Hepatocyte (in vitro differentiated cells): Measurements from ENCODE around the gene SKAP1. TPM values are rescaled to one million over a fixed set of nuclear protein-coding genes. Genes with fewer than 3 reads are reported as not detected.

Source experiments
- DNase-seq: peaks from one replicate; pipeline ENCODE4 v3.0.0-alpha.2; 2016; ENCODE audit warnings: low spot score
- H2AFZ ChIP-seq: fragments of 200-600 bp; sonication (generic); 2 replicates; pipeline ENCODE4 v1.6.0; 2016; ENCODE audit warnings: antibody characterized with exemption, mild to moderate bottlenecking
- H3K27ac ChIP-seq: fragments of 200-600 bp; sonication (generic); 2 replicates; pipeline ENCODE4 v1.5.1; 2016; ENCODE audit warnings: mild to moderate bottlenecking
- H3K27me3 ChIP-seq: fragments of 200-600 bp; sonication (generic); 2 replicates; pipeline ENCODE4 v1.6.1; 2016
- H3K36me3 ChIP-seq: fragments of 200-600 bp; sonication (generic); replicated peaks from 2 replicates; pipeline ENCODE4 v1.5.1; 2016; ENCODE audit warnings: low read depth; ENCODE audit not compliant: insufficient read depth
- H3K4me1 ChIP-seq: fragments of 200-600 bp; sonication (generic); 2 replicates; pipeline ENCODE4 v1.5.1; 2016; ENCODE audit warnings: mild to moderate bottlenecking, moderate library complexity; ENCODE audit not compliant: insufficient read depth
- H3K4me2 ChIP-seq: fragments of 200-600 bp; sonication (generic); 2 replicates; pipeline ENCODE4 v1.6.0; 2016
- H3K4me3 ChIP-seq: fragments of 200-600 bp; sonication (generic); 2 replicates; pipeline ENCODE4 v1.5.1; 2016; ENCODE audit warnings: mild to moderate bottlenecking
- H3K79me2 ChIP-seq: fragments of 200-600 bp; sonication (generic); 2 replicates; pipeline ENCODE4 v1.6.0; 2017; ENCODE audit warnings: mild to moderate bottlenecking
- H3K9me2 ChIP-seq: fragments of 200-600 bp; sonication (generic); replicated peaks from 2 replicates; pipeline ENCODE4 v1.6.0; 2017; ENCODE audit warnings: mild to moderate bottlenecking; ENCODE audit not compliant: insufficient read depth
- H3K9me3 ChIP-seq: fragments of 200-600 bp; sonication (generic); 2 replicates; pipeline ENCODE4 v1.5.1; 2016; ENCODE audit warnings: low read depth, mild to moderate bottlenecking
- H4K20me1 ChIP-seq: fragments of 200-600 bp; sonication (generic); 2 replicates; pipeline ENCODE4 v1.6.0; 2016; ENCODE audit warnings: mild to moderate bottlenecking; ENCODE audit not compliant: insufficient read depth, poor library complexity, severe bottlenecking
- EZH2 ChIP-seq: fragments of 200-600 bp; sonication (generic); IDR thresholded peaks from 2 replicates; pipeline ENCODE4 v1.6.1; 2016; ENCODE audit warnings: antibody characterized with exemption, mild to moderate bottlenecking, borderline replicate concordance
- EZH2phosphoT487 ChIP-seq: fragments of 200-600 bp; sonication (generic); IDR thresholded peaks from one replicate; pipeline ENCODE4 v1.6.1; 2018; ENCODE audit warnings: antibody characterized with exemption, mild to moderate bottlenecking, low read depth, moderate library complexity; ENCODE audit not compliant: unreplicated experiment, severe bottlenecking
- WGBS: methylation state at CpG from one replicate; pipeline ENCODE4 v1.1.6; 2016; ENCODE audit warnings: low lambda C conversion rate; ENCODE audit errors: missing lambda C conversion rate; 5-methylcytosine and 5-hydroxymethylcytosine counted together
- polyA plus RNA-seq: library from polyadenylated mRNA; unstranded; fragments of >200 nt; fragmentation: Nextera tagmentation; extraction: Ambion mirVana; gene quantifications from 2 replicates; pipeline ENCODE4 v1.2.1, GENCODE V29; 2016
- total RNA-seq: library from RNA; depleted of rRNA; stranded (reverse); fragments of >200 nt; gene quantifications from 2 replicates; pipeline ENCODE4 v1.2.3, GENCODE V29; 2014
- TF ChIP-seq, protein P1 (sequence below): fragments of 200-600 bp; sonication (generic); IDR thresholded peaks from 2 replicates; pipeline ENCODE4 v1.5.1; 2016; ENCODE audit warnings: antibody characterized with exemption, mild to moderate bottlenecking; ENCODE audit not compliant: poor library complexity

The SKAP1 gene
- total and polyA plus RNA-seq, 2 experiments from 2014 or later, result 1.4 to 3.0 TPM

DNA sequence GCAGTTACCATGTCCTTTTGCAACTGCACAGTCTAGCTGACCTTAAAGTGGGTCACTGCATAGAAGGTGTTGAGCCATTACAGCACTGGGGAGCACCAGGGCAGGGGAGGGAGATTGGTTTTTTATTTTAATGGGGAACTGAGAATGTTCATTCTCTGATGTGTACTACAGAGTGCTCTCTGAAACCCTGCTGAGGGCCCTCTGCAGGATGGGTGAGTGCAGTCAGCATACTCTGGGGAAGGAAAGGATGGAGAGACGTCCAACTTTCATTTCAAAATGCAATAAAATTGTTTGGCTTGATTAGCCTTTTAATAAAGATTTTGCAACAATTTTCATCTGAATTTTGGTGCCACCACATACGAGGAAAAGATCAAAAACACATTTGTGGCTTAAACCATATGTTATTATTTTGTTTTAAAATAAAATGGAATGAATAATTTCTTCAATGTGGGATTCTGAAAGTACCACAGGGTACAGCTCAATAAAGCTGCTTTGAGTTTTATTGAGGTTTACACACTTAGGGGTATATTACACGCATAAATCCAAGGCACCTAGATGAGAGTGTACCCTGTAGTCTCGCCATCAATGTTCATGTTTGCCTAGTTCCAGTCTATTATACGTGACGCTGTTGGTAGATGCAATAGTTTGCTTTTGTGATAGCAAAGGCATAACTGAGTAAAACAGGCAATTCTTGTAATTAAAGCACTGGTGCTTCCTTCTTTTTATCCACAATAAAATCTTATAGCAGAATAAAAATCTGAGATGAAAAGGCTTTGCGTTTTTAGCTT, 249.0 kb downstream of the SKAP1 start:
- H4K20me1 ChIP-seq, result no peaks in the 10 kb centered on the region
- no peaks in the 10 kb centered on the region for H3K36me3 ChIP-seq
- no peaks in the 10 kb centered on the region for H3K9me2 ChIP-seq
- peaks cover 28% of the 10 kb centered on the region for H3K27me3 ChIP-seq
- WGBS, result 83% methylated on average over 7 of the region's 7 CpGs
- H3K27ac ChIP-seq, result no peak overlapping the region
- H3K4me3 ChIP-seq, result no peak overlapping the region
- H3K79me2 ChIP-seq, result no peaks in the 10 kb centered on the region
- no peak for TF ChIP-seq EZH2phosphoT487
- TF ChIP-seq EZH2, result no peak
- TF ChIP-seq, protein P1, sequence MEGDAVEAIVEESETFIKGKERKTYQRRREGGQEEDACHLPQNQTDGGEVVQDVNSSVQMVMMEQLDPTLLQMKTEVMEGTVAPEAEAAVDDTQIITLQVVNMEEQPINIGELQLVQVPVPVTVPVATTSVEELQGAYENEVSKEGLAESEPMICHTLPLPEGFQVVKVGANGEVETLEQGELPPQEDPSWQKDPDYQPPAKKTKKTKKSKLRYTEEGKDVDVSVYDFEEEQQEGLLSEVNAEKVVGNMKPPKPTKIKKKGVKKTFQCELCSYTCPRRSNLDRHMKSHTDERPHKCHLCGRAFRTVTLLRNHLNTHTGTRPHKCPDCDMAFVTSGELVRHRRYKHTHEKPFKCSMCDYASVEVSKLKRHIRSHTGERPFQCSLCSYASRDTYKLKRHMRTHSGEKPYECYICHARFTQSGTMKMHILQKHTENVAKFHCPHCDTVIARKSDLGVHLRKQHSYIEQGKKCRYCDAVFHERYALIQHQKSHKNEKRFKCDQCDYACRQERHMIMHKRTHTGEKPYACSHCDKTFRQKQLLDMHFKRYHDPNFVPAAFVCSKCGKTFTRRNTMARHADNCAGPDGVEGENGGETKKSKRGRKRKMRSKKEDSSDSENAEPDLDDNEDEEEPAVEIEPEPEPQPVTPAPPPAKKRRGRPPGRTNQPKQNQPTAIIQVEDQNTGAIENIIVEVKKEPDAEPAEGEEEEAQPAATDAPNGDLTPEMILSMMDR, result no peak
- no peaks in the 10 kb centered on the region for H3K9me3 ChIP-seq
- no peaks in the 10 kb centered on the region for H3K4me1 ChIP-seq
- no peak overlapping the region for H2AFZ ChIP-seq
- no peak for DNase-seq
- no peak overlapping the region for H3K4me2 ChIP-seq

DNA sequence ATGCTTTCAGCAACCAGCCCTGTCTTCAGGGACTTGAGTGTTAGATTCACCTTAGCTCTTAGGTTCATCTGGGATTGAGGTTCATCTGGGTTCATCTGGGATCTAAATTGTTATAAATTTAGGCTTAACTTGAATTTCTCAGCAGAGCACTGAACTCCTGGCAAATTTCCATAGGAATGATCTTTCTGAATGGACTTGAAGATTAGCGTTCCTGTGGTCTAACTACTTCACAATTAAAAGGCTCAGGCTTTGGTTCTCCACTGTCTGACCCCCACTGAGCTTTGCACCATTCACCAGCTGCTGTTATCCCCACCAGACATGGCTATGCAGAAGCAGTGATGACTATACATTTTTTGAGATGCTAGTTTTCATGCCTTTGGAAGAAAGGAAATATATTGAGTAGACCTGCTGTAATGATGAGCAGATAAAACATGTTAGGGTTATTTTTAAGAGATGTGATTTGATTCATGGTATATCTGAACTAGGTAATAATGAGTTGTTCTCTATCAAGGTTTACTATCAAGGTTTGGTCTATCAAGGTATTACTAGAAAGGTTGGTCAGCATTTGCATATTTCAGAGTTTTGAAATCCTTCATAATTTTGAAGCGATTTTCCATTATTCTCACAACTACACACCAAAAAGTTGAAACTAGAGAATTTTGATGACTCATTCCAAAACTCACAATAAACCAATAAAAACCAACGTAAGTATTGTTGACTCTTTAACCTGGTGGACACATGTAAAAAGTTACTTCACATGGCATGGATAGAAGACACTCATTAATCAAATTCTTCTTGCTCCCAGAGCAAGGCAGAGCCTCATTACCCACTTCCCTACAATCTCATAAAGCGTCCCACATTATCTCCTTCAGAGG, 250.7 kb downstream of the SKAP1 start:
- 72% methylated on average over 4 of the region's 4 CpGs for WGBS
- peaks cover 11% of the 10 kb centered on the region for H3K27me3 ChIP-seq
- H3K27ac ChIP-seq, result no peak overlapping the region
- H4K20me1 ChIP-seq, result no peaks in the 10 kb centered on the region
- TF ChIP-seq EZH2phosphoT487 (no peak), EZH2 (no peak)
- TF ChIP-seq, protein P1, result no peak
- H3K79me2 ChIP-seq, result no peaks in the 10 kb centered on the region
- H2AFZ ChIP-seq, result no peak overlapping the region
- no peak for DNase-seq
- no peaks in the 10 kb centered on the region for H3K9me3 ChIP-seq
- H3K4me1 ChIP-seq, result no peaks in the 10 kb centered on the region
- H3K4me3 ChIP-seq, result no peak overlapping the region
- no peaks in the 10 kb centered on the region for H3K36me3 ChIP-seq
- no peak overlapping the region for H3K4me2 ChIP-seq
- no peaks in the 10 kb centered on the region for H3K9me2 ChIP-seq

DNA sequence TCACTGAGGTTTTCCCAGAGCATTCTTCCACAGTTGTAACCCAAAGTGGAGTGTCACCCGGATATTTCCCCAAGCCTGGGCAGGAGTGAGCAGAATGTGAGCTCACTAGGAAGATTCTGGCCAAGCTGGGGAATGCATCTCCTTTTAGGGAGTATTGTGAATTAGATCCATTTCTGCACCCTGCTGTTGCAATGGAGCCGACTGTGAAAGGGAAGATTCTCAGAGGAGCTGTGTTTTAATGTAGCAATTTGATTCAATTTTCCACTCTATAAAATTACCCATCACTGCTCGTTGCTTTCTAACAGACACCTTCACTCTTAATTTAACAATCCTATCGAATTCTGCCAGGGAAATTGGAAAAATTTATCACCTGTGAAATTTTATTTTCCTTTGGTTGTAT, 251.7 kb downstream of the SKAP1 start:
- Histone ChIP-seq H3K9me3 (no peaks in the 10 kb centered on the region), H3K4me1 (no peaks in the 10 kb centered on the region), H3K36me3 (no peaks in the 10 kb centered on the region), H3K27me3 (peaks cover 8% of the 10 kb centered on the region), H2AFZ (no peak overlapping the region), H3K9me2 (no peaks in the 10 kb centered on the region), H4K20me1 (no peaks in the 10 kb centered on the region), H3K27ac (no peak overlapping the region), H3K79me2 (no peaks in the 10 kb centered on the region), H3K4me2 (no peak overlapping the region), H3K4me3 (no peak overlapping the region)
- 79% methylated on average over 4 of the region's 4 CpGs for WGBS
- DNase-seq, result no peak
- TF ChIP-seq EZH2phosphoT487, result no peak
- TF ChIP-seq, protein P1, result no peak
- no peak for TF ChIP-seq EZH2
